ENCODE data around the gene ENAH.

DNA sequence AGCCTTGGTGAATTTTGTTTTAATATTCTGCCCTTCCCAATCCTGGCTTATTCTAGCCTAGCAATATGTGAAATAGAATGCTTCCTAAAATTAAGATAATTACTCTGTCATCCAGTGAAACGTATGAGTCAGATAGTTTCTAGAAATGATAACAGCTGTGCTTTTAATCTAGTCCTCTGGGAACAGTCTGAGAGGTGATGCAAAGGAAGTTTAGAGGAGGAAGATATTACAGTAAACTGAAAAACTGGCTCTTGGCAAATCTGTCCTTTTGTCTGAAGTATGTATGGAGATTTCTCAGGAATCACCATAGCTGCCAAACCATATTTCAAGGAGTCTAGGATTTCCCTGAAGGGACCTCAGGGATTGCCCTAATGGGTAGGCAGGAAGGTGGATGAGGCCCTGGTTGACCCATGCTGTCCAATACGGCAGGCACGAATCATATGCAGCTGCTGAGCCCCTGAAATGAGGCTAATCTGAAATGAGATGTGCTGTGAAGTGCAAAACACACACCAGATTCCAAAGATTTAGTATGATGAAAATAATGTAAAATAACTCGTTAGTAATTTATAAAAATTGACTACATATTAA lies 154.3 kb downstream of the ENAH start:
- no peak for TF ChIP-seq RAD21 (IDR thresholded peaks at IDR 0.05; ENCODE audit: low read length)
- TF ChIP-seq, protein P1, sequence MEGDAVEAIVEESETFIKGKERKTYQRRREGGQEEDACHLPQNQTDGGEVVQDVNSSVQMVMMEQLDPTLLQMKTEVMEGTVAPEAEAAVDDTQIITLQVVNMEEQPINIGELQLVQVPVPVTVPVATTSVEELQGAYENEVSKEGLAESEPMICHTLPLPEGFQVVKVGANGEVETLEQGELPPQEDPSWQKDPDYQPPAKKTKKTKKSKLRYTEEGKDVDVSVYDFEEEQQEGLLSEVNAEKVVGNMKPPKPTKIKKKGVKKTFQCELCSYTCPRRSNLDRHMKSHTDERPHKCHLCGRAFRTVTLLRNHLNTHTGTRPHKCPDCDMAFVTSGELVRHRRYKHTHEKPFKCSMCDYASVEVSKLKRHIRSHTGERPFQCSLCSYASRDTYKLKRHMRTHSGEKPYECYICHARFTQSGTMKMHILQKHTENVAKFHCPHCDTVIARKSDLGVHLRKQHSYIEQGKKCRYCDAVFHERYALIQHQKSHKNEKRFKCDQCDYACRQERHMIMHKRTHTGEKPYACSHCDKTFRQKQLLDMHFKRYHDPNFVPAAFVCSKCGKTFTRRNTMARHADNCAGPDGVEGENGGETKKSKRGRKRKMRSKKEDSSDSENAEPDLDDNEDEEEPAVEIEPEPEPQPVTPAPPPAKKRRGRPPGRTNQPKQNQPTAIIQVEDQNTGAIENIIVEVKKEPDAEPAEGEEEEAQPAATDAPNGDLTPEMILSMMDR (IDR thresholded peaks at IDR 0.05), result no peak
- TF ChIP-seq, protein P2, sequence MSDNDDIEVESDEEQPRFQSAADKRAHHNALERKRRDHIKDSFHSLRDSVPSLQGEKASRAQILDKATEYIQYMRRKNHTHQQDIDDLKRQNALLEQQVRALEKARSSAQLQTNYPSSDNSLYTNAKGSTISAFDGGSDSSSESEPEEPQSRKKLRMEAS (IDR thresholded peaks at IDR 0.05; ENCODE audit: low read depth), result no peak
- TF ChIP-seq YY1 (IDR thresholded peaks at IDR 0.05; ENCODE audit: low read depth), result no peak
- no peak for TF ChIP-seq POLR2AphosphoS5 (IDR thresholded peaks at IDR 0.05; ENCODE audit: low read depth, low read length)
- no peak for TF ChIP-seq EZH2phosphoT487 (IDR thresholded peaks at IDR 0.05; ENCODE audit: borderline replicate concordance, low read depth)
- TF ChIP-seq, protein P3, sequence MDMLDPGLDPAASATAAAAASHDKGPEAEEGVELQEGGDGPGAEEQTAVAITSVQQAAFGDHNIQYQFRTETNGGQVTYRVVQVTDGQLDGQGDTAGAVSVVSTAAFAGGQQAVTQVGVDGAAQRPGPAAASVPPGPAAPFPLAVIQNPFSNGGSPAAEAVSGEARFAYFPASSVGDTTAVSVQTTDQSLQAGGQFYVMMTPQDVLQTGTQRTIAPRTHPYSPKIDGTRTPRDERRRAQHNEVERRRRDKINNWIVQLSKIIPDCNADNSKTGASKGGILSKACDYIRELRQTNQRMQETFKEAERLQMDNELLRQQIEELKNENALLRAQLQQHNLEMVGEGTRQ (IDR thresholded peaks at IDR 0.05; ENCODE audit: borderline replicate concordance, low read depth, low read length), result no peak
- no peak for TF ChIP-seq CHD2 (IDR thresholded peaks at IDR 0.05; ENCODE audit: low read length, partially characterized antibody)
- TF ChIP-seq, protein P4, sequence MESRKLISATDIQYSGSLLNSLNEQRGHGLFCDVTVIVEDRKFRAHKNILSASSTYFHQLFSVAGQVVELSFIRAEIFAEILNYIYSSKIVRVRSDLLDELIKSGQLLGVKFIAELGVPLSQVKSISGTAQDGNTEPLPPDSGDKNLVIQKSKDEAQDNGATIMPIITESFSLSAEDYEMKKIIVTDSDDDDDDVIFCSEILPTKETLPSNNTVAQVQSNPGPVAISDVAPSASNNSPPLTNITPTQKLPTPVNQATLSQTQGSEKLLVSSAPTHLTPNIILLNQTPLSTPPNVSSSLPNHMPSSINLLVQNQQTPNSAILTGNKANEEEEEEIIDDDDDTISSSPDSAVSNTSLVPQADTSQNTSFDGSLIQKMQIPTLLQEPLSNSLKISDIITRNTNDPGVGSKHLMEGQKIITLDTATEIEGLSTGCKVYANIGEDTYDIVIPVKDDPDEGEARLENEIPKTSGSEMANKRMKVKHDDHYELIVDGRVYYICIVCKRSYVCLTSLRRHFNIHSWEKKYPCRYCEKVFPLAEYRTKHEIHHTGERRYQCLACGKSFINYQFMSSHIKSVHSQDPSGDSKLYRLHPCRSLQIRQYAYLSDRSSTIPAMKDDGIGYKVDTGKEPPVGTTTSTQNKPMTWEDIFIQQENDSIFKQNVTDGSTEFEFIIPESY (IDR thresholded peaks at IDR 0.05; ENCODE audit: borderline replicate concordance, low read depth), result no peak
- TF ChIP-seq GABPA (IDR thresholded peaks at IDR 0.05; ENCODE audit: low read depth), result no peak
- TF ChIP-seq MXI1 (IDR thresholded peaks at IDR 0.05; ENCODE audit: low read depth, low read length), result no peak
- no peak for TF ChIP-seq TAF1 (IDR thresholded peaks at IDR 0.05; ENCODE audit: borderline replicate concordance, low read depth, low read length)
- TF ChIP-seq, protein P5, sequence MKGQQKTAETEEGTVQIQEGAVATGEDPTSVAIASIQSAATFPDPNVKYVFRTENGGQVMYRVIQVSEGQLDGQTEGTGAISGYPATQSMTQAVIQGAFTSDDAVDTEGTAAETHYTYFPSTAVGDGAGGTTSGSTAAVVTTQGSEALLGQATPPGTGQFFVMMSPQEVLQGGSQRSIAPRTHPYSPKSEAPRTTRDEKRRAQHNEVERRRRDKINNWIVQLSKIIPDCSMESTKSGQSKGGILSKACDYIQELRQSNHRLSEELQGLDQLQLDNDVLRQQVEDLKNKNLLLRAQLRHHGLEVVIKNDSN (IDR thresholded peaks at IDR 0.05; ENCODE audit: borderline replicate concordance, low read depth), result no peak
